ENCODE measurements around the gene OPCML.

OPCML gene

DNA sequence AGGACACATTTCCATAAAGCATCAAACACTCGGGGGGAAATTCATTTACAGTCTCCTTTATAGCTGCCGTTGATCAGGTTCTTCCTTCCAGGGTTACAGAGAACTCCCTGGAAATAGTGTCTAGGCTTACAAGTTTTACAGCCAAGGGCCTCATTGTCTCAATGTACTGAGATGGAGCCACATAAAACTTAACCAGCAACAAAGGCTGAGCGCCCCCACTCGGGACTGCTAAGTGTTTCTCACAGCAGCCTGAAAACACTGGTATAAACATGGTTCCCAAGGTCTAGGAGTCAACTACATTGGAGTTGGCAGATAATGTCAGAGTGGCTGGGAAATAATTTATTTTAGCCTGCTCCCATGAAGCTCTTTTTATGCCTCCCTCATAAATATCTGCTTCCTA lies 686.2 kb downstream of the OPCML start:
- TF ChIP-seq, protein P1, sequence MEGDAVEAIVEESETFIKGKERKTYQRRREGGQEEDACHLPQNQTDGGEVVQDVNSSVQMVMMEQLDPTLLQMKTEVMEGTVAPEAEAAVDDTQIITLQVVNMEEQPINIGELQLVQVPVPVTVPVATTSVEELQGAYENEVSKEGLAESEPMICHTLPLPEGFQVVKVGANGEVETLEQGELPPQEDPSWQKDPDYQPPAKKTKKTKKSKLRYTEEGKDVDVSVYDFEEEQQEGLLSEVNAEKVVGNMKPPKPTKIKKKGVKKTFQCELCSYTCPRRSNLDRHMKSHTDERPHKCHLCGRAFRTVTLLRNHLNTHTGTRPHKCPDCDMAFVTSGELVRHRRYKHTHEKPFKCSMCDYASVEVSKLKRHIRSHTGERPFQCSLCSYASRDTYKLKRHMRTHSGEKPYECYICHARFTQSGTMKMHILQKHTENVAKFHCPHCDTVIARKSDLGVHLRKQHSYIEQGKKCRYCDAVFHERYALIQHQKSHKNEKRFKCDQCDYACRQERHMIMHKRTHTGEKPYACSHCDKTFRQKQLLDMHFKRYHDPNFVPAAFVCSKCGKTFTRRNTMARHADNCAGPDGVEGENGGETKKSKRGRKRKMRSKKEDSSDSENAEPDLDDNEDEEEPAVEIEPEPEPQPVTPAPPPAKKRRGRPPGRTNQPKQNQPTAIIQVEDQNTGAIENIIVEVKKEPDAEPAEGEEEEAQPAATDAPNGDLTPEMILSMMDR (IDR thresholded peaks at IDR 0.05; ENCODE audit: insufficient read depth, low read length, missing control alignments): no peak
- ChIA-PET POLR2A (no interaction called here), CTCF (interaction anchor here (0.7 to 2.1 kb wide), 4 partner anchors 13 to 98 kb away, joined by 3 to 7 read pairs (median 5); no protein-coding TSS in a partner anchor)
- H3K4me3 ChIP-seq (ENCODE audit: low read depth, low read length): no peak overlapping the region
- no peak for DNase-seq (ENCODE audit: low read depth, low spot score)

DNA sequence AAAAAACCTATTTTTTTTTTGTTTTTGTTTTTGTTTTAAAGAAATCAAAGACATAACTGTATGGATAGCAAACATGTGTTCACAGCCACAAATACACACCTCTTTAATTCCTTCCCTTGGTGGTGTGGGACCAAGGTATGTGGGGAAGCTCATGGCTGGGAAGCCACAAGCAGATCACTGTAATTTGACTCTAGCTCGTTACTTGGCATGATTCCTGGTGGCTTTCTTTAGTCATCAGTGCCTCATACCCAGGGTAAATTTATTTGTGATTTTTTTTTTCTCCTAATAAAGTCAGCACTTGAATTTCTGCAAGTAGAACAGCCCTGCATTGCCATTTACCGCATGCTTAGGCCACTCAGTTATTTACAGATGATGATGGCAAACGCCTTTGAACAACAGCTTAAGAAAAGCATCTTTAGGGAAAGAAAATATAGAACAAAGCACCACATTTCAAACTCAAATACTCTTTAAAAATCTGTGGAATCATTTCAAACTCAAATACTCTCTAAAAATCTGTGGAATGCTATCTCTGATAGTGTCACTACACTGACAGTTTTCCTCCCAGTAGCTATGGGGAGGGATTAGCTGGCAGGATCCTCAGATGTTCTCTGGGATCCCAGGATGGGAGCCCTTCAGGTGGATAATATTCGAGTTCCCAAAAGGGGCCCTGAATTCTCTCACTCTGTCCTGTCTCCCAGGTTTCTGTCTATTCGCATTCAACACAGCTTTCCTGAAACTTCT lies 687.2 kb downstream of the OPCML start:
- ChIA-PET CTCF (interaction anchor here (0.6 to 2.1 kb wide), 4 partner anchors 12 to 99 kb away, joined by 3 to 6 read pairs (median 4); no protein-coding TSS in a partner anchor), POLR2A (interaction anchor here (0.7 kb wide), 3 partner anchors 100 to 397 kb away, joined by 3 read pairs; no protein-coding TSS in a partner anchor)
- H3K4me3 ChIP-seq (ENCODE audit: low read depth, low read length): no peak overlapping the region
- TF ChIP-seq, protein P1 (IDR thresholded peaks at IDR 0.05; ENCODE audit: insufficient read depth, low read length, missing control alignments): no peak
- DNase-seq (ENCODE audit: low read depth, low spot score): peak; percentile 88

DNA sequence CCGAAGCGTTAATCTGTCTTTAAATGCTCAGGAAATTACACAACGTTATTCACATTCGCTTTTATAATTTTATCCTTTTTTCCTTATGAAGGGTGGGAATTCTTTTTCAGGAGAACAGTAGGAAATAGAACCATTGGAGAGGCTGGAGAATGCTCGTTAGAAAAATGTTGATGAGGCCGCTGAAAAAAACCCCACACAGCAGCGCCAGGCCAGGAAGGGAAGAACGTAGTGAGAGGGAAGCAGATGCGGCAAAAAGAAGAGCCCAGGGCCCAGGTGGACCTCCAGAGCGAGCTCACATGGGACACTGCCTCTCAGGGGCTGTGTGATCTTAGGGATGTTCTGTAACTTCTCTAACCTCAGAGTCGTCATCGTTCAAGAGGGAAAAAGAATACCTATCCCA lies 691.6 kb downstream of the OPCML start:
- CTCF ChIA-PET: no interaction called here
- no peak overlapping the region for H3K4me3 ChIP-seq (ENCODE audit: low read depth, low read length)
- TF ChIP-seq, protein P1 (IDR thresholded peaks at IDR 0.05; ENCODE audit: insufficient read depth, low read length, missing control alignments): no peak
- no peak for DNase-seq (ENCODE audit: low read depth, low spot score)
- POLR2A ChIA-PET: no interaction called here

DNA sequence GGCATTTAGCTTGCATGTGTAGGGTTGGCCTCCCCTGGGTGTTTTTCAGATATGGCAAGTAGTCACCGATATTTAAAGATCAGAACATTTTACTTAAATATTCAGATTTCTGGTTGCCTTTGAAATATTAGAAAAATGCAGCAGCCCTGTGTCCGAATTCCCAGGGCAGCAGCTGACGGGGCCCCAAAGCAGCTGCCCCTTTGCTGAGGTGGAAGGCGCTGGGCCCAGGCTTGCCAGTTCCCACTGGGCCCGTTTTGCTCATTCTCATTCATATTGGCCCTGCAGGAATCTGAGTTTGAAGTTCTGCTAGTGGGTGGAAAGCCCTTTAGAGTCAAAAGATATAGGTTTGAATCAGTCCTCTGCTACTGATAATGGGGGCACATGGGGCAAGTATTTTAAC lies 692.1 kb downstream of the OPCML start:
- ChIA-PET POLR2A (no interaction called here), CTCF (interaction anchor here (1.9 kb wide), 1 partner anchor 23 kb away, joined by 4 read pairs; no protein-coding TSS in a partner anchor)
- H3K4me3 ChIP-seq (ENCODE audit: low read depth, low read length): no peak overlapping the region
- no peak for DNase-seq (ENCODE audit: low read depth, low spot score)
- TF ChIP-seq, protein P1 (IDR thresholded peaks at IDR 0.05; ENCODE audit: insufficient read depth, low read length, missing control alignments): no peak

DNA sequence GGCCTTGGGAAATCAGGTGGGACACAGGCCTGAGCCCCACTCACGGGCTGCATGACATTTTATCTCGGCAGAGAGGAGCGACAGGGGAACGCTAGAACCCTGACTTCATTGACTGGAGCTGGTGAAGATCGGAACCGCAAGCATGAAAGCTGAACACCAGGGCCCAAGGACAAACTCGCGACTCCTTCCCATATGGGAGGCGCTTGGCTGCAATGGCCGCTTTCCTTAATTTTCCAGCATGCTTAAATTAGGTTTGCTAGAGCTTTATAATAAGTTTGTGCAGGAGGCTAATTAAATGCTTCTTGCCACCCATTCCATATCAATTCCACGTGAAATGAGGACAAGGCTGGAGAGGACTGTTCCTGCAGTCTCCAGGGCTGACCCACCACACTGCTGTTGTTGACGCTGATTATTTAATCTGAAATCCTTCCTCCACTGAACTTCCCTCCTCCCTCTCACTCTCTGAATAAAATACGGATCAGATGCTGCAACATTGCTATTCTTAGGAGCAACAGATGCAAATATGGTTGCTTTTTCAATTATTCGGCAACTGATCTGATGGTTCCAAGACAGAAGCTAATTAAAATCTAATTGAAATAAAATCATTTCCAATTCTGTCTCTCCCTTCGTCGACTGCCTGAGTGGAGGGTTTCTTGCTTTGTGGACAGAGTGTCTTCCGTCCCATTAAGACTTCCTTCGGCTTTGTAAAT lies 692.9 kb downstream of the OPCML start:
- no peak for DNase-seq (ENCODE audit: low read depth, low spot score)
- H3K4me3 ChIP-seq (ENCODE audit: low read depth, low read length): no peak overlapping the region
- ChIA-PET POLR2A (interaction anchor here (0.6 kb wide), 1 partner anchor 799 kb away, joined by 3 read pairs; no protein-coding TSS in a partner anchor), CTCF (interaction anchor here (1.3 to 1.9 kb wide), 4 partner anchors 10 to 102 kb away, joined by 4 to 5 read pairs (median 4); no protein-coding TSS in a partner anchor)
- TF ChIP-seq, protein P1 (IDR thresholded peaks at IDR 0.05; ENCODE audit: insufficient read depth, low read length, missing control alignments): no peak

DNA sequence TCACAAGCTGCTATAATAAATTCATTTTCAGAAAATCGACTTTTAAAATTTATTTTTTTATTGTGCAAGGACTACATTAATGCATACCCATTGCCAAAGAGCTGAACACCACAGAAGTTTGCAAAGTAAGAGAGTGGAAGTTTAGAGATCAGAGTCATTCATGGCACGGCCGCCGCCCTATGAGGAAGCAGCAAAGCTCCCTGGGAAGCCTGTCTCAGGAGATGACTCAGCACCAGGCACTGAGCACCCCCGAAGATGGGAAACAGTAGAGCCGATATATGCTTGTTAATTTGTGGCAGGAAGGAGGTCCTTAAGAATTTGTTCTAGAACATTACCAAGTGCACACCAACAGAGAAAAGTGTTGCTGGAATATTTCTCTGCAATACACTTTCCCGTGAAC lies 693.7 kb downstream of the OPCML start:
- H3K4me3 ChIP-seq (ENCODE audit: low read depth, low read length): no peak overlapping the region
- TF ChIP-seq, protein P1 (IDR thresholded peaks at IDR 0.05; ENCODE audit: insufficient read depth, low read length, missing control alignments): no peak
- DNase-seq (ENCODE audit: low read depth, low spot score): no peak
- ChIA-PET CTCF (interaction anchor here (0.6 to 1.9 kb wide), 5 partner anchors 9 to 102 kb away, joined by 3 to 5 read pairs (median 4); no protein-coding TSS in a partner anchor), POLR2A (no interaction called here)
